ENCODE results near the gene KRT15. TPM values are rescaled to one million over a fixed set of nuclear protein-coding genes. Genes with fewer than 3 reads are reported as not detected.

The KRT15 gene
- total and polyA plus RNA-seq, 2 of the 4 experiments (the other 2 are of a cell fraction), result 2.9 to 5.3 TPM

- Histone ChIP-seq H2BK5ac (ENCODE audit: low read depth, low read length, poor library complexity, severe bottlenecking) (no peak overlapping the region), H4K20me1 (ENCODE audit: insufficient read depth, low read length) (no peaks in the 10 kb centered on the region), H3K14ac (replicated peaks; ENCODE audit: low read depth, low read length) (no peak overlapping the region), H2BK20ac (ENCODE audit: low read depth, low read length) (no peak overlapping the region), H3K4ac (ENCODE audit: low read depth, low read length) (no peak overlapping the region; the same call in 1 of the 2 replicates), H3K27ac (ENCODE audit: insufficient read depth, low read length) (no peak overlapping the region), H3K36me3 (ENCODE audit: control insufficient read depth, insufficient read depth, low read length) (no peaks in the 10 kb centered on the region), H4K91ac (ENCODE audit: insufficient read depth, low read depth, low read length) (no peak overlapping the region), H3K18ac (ENCODE audit: low read depth, low read length) (no peak overlapping the region), H3K56ac (ENCODE audit: extremely low read depth, insufficient read depth, low read length) (no peak overlapping the region), H3K9me1 (ENCODE audit: insufficient read depth, low read length) (peaks cover 13% of the 10 kb centered on the region), H4K8ac (ENCODE audit: low read depth in 2 of 2, low read length in 2 of 2) (no peak overlapping the region), H2BK15ac (ENCODE audit: low read depth, low read length) (no peak overlapping the region), H4K5ac (ENCODE audit: low read depth, low read length) (no peak overlapping the region), H3K4me3 (ENCODE audit: insufficient read depth, low read depth, low read length) (no peak overlapping the region), H2BK120ac (ENCODE audit: low read depth, low read length) (no peak overlapping the region), H2AK5ac (ENCODE audit: low read depth, low read length) (peak overlapping the region; percentile 55; the same call in 1 of the 2 replicates), H2AK9ac (replicated peaks; ENCODE audit: low read depth, low read length, poor library complexity) (no peak overlapping the region), H3K4me2 (ENCODE audit: low read depth, low read length) (no peak overlapping the region), H3K79me1 (ENCODE audit: low read depth in 1 of 2, low read length in 2 of 2) (no peaks in the 10 kb centered on the region), H3K9me3 (ENCODE audit: control insufficient read depth, insufficient read depth, low read length) (no peaks in the 10 kb centered on the region), H2AFZ (replicated peaks; ENCODE audit: low read length, poor library complexity) (no peak overlapping the region), H3K23ac (ENCODE audit: low read depth, low read length) (no peak overlapping the region), H3K4me1 (ENCODE audit: control insufficient read depth, insufficient read depth, low read length) (peaks cover 16% of the 10 kb centered on the region), H3K27me3 (ENCODE audit: control insufficient read depth, insufficient read depth, low read length) (no peaks in the 10 kb centered on the region; the same call in 1 of the 2 replicates), H3K9ac (ENCODE audit: low read depth, low read length) (no peak overlapping the region)
- ChIA-PET POLR2A (ENCODE audit: unreplicated experiment) (no interaction called here), CTCF (interaction anchor here (1.0 to 1.5 kb wide), 2 partner anchors 45 to 160 kb away, joined by 3 to 4 read pairs; no protein-coding TSS in a partner anchor)
- DNase-seq, result no peak
- no peak for ATAC-seq (ENCODE audit: low read depth)
- dilution Hi-C loops (cut with HindIII; ENCODE audit: low sequenced_read_pairs, unreplicated experiment), result no loop called here
- TF ChIP-seq, protein P1, sequence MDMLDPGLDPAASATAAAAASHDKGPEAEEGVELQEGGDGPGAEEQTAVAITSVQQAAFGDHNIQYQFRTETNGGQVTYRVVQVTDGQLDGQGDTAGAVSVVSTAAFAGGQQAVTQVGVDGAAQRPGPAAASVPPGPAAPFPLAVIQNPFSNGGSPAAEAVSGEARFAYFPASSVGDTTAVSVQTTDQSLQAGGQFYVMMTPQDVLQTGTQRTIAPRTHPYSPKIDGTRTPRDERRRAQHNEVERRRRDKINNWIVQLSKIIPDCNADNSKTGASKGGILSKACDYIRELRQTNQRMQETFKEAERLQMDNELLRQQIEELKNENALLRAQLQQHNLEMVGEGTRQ (IDR thresholded peaks at IDR 0.05; ENCODE audit: low read depth, low read length), result no peak
- TF ChIP-seq NFE2L2 (IDR thresholded peaks at IDR 0.05; ENCODE audit: low read depth, low read length) (no peak), RAD21 (IDR thresholded peaks at IDR 0.05; ENCODE audit: low read length) (no peak), BHLHE40 (IDR thresholded peaks at IDR 0.05; ENCODE audit: low read depth, low read length) (no peak), POLR2A (IDR thresholded peaks at IDR 0.05; ENCODE audit: low read depth, low read length) (no peak), MAFK (IDR thresholded peaks at IDR 0.05; ENCODE audit: low read depth, low read length) (no peak), CEBPB (IDR thresholded peaks at IDR 0.05; ENCODE audit: low read depth, low read length) (no peak), CTCF (conservative IDR thresholded peaks at IDR 0.05; ENCODE audit: low read depth, low read length) (no peak), CHD1 (IDR thresholded peaks at IDR 0.05; ENCODE audit: low read depth, low read length) (no peak), MXI1 (IDR thresholded peaks at IDR 0.05; ENCODE audit: borderline replicate concordance, low read depth, low read length) (no peak), SMC3 (IDR thresholded peaks at IDR 0.05; ENCODE audit: low read depth, low read length) (no peak), RFX5 (IDR thresholded peaks at IDR 0.05; ENCODE audit: low read depth, low read length) (no peak), MAZ (IDR thresholded peaks at IDR 0.05; ENCODE audit: borderline replicate concordance, low read depth, low read length) (no peak), FOS (IDR thresholded peaks at IDR 0.05; ENCODE audit: low read depth, low read length) (no peak), RCOR1 (IDR thresholded peaks at IDR 0.05; ENCODE audit: insufficient replicate concordance, low read length) (no peak)
- TF ChIP-seq, protein P2, sequence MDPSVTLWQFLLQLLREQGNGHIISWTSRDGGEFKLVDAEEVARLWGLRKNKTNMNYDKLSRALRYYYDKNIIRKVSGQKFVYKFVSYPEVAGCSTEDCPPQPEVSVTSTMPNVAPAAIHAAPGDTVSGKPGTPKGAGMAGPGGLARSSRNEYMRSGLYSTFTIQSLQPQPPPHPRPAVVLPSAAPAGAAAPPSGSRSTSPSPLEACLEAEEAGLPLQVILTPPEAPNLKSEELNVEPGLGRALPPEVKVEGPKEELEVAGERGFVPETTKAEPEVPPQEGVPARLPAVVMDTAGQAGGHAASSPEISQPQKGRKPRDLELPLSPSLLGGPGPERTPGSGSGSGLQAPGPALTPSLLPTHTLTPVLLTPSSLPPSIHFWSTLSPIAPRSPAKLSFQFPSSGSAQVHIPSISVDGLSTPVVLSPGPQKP (IDR thresholded peaks at IDR 0.05; ENCODE audit: borderline replicate concordance, low read depth, low read length), result no peak
- in situ Hi-C loops (cut with MboI; ENCODE audit: low sequenced_read_pairs), result no loop called here
- intact Hi-C loops (cut with micrococcal nuclease), result no loop called here
- no TSS peak for BruUV-seq (replicated peaks)
- 100% methylated on average over 1 of the region's 9 CpGs; no CpG with 5 or more reads in 1 of the 2 experiments for WGBS, 2 experiments (ENCODE audit: extremely low coverage in 2 of 2, insufficient read length in 1 of 2)
Observed at GRCh38 chr17:41503202-41503601, 15.5 kb downstream of the KRT15 start.
